ENCODE results near the gene EHD4.
A peak's percentile ranks its signal among the peaks of the same experiment; 100 is the strongest.

EHD4 gene

DNA sequence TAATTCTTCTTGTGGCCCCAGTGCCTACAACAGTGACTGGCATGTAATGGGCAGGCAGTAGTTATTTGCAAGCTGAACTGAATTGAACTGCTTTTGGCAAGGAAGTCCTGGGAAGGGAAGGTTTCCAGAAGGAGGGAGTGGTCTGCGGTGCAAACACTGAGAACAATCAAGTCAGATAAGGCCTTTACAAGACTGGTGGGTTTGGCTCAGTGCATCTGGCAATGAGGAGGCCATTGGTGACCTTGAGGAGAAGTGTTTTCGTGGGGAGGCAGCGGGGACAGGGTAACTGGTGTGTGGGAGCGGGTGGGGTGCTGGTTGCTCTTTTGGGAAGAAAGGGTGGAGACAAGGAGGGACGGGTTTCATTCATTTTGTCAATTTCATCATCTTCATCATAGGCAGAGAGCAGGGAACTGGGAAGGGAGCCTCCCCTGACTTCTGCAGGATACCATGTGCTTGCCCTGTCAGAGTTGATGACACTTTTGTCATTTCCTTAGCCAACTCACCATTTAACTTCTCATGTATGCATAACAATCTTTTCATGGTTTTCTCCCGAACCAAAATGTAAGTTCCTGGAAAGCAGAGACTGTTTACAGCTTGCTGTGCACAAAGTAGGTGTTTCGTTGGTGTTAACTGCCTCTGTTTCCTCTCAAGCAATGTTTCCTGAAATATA is 8.4 kb upstream of the EHD4 start:
- DNase-seq (ENCODE audit: low spot score): no peak

DNA sequence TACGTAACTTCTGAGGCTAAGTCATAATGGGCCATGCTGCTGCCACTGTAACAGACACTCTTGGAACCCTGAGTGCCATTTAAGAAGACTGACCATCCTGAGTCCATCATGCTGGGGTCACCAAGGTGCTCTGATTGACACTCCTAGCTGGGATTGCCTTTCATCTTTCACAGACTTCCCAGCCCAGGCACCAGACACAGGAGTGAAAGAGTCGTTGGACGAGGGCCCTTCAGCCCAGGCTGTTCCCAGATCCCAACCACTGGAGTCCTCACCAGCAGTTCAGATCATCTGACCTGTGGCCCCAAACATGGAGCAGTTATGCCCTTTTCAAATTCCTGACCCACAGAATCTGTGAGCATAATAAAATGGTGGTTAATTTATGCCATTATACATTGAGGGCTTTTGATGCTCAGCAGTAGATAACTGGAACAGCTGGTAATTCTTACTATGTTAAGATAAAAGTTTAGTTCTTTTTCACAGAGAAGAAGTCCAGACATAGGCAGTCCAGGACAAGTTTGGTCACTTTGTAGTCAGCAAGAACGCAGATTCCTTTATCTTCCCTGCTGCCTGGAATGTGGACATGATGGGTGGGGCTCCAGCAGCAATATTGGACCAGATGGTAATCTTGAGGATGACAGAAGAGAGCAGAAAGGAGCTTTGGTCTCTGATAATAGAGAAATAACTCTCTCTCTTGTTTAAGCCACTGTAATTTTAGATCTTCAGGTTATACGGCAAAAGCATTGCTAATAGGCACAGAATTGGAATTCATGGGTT is 7.3 kb upstream of the EHD4 start:
- DNase-seq (ENCODE audit: low spot score): no peak

DNA sequence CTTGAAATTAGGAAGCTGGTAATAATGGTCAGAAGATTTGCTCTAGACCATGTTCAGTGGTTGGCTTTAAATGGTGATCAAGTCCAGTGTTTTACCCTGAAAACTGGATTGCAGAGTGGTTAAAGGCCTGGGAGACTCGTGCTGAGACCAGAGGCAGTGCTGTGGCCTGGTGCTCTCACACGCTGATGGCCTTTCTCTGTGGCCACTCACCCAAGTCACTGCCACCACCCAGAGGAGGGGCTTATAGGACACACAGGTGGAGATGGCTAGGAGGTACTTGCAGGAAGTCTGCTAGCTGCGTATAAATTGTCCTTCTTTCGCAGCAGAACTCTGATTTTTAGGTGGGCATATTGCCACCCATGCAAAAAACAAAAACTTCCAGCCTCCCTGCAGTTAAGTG is 6.2 kb upstream of the EHD4 start:
- DNase-seq (ENCODE audit: low spot score): no peak

DNA sequence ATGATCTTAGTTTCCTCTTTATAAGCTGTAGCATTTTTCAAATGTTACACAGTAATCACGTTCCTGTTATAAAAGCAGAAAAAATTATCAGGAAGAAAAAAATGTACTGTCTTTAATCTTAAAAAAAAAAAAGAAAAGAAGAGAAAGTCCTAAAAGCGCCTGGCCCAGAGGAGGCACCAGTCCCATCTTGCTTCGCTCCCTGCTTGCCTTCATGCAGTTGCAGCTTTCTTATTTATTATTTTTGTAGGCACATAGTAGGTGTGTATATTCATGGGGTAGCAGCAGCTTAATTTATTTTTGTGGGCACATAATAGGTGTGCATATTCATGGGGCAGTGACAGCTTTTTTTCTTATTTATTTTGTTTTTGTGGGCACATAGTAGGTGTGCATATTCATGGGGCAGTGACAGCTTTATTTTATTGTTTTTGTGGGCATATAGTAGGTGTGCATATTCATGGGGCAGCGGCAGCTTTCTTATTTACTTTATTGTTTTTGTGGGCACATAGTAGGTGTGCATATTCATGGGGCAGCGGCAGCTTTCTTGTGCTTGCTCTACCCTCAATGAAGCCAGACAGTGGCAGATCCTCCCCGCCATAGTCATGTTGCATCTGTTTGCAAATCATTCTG is 5.5 kb upstream of the EHD4 start:
- DNase-seq (ENCODE audit: low spot score): no peak

DNA sequence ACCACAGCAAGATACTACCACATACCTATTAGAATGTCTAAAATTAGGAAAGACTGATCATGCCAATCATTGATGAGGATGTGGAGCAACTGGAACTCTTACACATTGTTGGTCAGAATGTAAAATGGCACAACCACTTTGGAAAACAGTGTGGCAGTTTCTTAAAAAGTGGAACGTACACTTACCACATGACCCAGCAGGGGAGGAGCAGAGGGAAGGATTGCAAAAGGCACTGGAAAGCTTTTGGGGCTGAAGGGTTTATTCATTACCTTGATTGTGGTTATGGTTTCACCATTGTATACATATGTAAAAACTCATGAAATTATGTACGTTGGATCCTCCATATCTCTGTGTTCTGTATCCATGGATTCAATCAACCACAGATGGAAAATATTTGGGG is 3.3 kb upstream of the EHD4 start:
- DNase-seq (ENCODE audit: low spot score): no peak

DNA sequence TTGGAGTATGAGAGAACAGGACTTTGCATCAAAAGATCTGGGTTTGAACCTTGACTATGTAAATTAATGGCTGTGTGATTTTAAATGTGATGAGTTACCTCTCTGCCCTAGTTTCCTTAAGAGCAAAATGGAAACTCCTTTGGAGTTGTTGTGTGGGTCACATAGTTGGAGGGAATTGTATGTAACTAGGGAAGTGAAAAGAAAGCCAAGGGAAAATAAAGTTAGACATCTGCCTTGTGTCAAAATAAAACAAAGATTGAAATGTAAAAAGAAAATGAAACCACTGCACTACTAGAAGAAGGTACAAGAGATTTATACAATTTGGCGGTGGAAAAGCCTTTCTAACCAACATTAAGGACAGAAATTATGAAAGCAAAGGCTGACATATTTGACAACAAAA is 1.7 kb upstream of the EHD4 start:
- no peak for DNase-seq (ENCODE audit: low spot score)

DNA sequence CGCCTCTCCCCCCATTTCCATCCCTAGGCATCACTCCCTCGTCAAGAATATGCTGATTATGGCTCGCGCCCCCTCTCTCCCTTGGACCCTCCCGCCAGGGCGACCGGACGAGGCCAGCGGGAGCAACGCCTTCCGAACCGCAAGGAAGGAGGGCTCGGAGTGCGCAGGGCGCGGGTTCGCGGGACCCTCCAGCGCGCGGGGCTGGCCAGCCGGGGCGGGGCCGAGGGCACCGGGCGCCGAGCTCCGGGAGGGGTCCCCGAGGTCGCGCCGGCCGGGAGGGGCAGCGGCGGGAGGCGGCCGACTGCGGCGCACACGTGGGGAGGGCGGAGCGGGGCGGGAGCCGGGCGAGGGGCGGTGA is 483 bp downstream of the EHD4 start:
- DNase-seq (ENCODE audit: low spot score): peak; percentile 60

DNA sequence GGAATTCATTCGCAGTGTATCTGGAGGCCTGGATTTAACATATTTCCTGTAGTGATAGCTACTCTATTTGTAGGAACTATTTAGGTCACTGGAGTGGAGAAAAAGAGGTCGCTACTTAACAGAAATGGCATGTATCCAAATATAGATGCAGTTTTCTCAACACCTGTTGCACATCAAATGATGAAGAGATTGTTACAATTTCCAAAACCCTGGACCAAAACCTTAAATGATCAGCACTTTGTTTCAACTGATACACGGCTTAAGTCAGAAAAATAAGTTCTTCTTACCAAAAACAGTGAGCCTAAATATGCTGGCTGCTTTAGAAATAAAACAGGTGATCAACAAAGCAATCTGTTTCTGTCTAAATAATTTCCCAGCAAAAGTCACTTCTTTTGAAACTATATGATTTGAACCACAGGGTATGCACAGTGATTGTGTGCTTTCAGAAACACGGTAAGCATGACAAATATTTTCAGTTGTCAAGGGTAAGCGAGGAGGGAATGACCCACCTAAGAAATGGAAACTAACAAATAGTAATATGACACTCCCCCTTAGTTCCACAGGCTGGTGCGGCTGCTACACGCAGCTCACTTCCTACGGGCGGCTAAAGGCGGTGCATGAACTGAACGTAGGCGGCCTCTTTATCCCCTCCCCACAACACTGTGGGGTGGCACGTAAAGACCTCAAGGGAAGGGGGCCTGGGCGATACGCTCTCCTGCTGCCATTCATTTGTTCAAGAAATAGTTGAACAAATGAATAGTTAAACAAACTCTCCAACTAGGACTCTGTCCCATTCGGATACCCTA is 1.1 kb downstream of the EHD4 start:
- DNase-seq (ENCODE audit: low spot score): peak; percentile 73

DNA sequence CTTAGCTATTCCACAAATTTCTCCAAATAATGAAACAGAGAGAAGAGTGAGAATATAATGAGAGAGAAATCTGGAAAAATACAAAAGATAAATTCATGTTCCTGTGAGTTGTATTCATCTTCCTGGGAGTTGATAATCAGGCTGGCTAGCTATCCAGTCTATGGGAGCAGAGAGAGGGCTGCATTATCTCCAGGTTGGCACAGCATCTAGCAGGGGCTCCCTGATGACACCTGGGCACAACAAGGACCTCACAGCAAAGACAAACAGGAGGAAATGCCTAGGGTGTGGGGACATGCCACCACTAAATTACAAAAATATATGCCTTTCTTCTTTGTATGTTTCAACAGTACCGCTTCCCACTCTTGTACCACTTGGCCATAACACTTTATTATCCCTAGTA is 1.9 kb downstream of the EHD4 start:
- no peak for DNase-seq (ENCODE audit: low spot score)

DNA sequence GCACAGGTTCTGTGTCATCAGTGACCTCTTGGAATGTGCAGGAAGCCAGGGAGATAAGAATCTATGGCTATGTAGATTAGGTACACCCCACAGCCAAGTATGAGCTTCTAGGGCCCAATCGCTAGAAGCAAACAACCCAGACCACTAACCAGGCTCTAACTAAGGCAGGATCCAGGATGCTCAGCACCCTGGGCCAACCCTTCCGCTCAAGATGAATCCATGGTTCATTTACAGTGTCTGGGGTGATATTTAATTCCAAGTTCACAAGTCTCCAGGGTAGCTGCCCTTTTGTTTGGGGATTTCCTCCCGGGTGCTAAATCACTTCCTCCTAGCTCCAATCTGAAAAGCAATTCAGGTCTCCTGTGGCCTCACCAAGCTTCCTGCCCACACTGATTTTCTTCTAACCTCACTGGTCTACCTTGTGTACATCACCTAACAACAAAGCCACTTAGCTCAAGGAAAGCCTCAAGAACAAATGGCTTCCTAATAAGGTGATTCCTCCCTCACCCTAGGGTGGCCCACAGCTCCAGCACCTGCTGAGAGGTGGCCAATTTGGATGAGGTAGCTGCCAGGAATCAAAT is 2.4 kb downstream of the EHD4 start:
- DNase-seq (ENCODE audit: low spot score): peak; percentile 21

DNA sequence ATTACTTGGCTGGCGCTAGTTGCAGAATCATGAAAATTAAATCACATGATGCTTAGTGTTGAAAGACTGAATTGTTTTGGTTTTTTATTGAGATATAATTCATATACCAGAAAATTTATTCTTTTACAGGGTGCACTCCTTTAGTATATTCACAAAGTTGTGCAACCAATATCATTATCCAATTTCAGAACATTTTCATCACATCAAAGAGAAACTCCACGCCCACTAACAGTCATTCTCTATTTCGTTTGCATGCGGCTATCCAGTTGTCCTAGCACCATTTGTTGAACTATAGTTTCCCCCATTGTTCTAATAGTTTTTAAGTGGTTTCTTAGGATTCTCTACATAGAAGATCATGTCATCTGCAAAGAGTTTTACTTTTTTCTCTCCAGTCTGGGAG is 3.7 kb downstream of the EHD4 start:
- DNase-seq (ENCODE audit: low spot score): no peak

DNA sequence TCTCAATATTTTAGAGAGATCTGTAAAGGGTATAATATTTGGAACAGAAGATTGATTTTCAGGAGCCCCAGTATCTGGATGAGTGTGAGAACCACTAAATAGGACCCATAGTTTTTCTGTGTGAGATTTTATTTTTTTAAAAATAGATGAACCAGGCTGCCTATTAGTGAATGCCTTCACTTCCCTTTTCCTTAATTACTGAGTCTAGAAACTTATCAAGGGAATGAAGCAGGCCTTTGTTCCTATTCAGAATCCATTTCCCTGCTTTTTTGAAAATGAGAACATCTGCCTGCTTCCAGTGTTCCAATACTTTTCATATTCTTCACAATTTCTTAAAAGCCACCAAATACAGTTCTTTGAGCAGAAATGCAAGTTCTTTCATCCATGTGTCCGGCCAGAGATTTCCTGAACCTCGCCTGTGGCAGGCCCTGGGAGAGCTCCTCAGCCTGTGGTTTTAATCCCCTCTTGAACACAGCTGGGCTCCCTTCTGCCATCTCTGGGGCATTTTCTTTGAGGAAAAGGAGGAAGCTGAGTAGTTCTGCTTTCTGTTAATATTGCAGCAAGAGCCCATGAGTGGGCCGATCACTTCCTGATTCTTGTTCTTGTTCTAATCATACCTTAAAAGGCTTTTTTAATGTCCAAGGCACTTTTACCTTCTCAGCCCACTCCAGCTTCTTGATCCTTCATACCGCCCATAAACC is 4.7 kb downstream of the EHD4 start:
- DNase-seq (ENCODE audit: low spot score): peak; percentile 77

DNA sequence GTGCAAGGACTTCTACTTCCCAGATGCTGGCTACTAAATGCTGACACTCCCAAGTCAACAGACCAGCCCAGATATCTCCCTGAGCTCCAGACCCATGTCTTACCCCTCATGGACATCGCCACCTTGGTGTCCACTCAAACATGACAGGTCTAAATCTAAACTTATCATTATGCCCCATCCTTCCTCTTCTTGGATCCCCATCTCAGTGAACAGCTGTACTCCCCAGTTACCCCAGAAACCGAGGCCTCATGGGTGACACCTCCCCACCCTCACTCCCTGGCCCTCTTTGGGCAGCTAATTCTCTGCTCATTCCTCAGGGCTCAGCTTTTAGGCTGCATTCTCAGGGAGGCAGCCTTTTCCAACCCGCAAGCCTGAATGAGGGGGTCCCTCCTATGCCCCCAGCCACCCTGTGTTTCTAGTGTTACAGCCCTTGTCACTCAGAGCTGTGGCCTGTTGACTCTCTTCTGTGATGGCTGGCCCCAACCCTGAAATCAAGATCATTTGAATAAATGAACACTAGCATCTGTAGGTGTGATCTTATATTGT is 5.4 kb downstream of the EHD4 start:
- peak; percentile 25 for DNase-seq (ENCODE audit: low spot score)

DNA sequence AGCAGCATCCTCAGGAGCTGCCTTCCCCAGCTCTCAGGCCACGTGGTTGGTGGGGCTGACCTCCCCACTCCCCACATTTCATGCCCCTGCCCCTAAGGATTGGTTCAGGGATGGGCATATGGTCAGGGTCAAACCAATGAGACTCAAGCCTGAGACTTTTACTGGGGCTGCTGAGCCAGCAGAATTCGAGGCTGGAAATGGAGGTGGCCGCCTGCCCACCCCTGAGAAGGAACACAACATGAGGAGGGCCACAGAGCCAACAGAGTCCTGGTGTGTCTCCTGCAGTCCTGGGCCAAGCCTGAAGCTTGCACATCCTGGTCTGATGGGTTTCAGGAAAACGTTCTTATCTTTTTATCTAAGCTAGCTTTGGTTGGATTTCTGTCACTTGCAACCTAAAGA is 5.9 kb downstream of the EHD4 start:
- DNase-seq (ENCODE audit: low spot score): no peak

DNA sequence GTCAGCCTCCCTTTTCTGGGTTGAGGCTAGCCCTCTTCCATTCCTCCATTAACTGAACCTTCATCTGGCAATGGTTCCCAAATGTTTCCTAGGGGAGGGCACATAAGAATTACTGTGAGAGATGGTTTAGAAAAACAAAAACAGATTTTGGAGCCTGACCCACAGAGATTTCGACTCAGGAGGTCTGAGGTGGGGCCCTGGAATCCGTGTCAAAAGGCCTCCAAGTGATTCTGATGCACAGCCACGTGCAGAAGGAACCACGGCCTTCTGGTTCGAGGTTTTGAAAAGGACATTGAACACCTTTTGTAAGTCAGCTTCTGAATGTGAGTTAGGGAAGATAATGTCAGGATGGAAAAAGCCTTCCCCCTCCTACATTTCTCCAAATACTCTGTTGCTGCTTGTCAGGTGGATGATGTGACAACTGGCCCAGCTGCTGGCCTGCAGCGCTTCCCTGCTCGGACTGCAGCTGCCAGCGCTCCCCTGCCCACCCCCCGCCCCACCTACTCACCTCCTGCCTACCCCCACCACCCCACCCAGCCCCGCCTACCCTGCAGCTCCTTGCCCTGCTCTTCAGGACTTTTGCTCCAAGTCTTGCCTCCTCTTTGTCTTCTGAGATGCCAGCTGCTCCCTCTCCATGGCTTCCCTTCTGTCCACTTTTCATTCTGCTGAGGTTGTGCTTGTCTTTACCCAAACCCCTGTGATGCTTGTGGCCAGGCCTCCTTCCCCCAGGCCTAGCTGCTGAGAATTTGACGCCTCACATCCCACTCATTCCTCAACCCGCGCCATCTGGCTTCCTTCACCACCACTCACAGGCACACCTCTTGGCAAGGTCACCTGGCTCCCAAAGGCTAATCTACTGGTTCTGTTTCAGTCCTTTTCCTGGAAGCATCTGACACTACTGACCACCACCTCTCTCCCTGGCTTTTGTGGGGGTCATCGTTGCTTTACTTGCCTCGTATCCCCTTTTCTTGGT is 6.6 kb downstream of the EHD4 start:
- no peak for DNase-seq (ENCODE audit: low spot score)

DNA sequence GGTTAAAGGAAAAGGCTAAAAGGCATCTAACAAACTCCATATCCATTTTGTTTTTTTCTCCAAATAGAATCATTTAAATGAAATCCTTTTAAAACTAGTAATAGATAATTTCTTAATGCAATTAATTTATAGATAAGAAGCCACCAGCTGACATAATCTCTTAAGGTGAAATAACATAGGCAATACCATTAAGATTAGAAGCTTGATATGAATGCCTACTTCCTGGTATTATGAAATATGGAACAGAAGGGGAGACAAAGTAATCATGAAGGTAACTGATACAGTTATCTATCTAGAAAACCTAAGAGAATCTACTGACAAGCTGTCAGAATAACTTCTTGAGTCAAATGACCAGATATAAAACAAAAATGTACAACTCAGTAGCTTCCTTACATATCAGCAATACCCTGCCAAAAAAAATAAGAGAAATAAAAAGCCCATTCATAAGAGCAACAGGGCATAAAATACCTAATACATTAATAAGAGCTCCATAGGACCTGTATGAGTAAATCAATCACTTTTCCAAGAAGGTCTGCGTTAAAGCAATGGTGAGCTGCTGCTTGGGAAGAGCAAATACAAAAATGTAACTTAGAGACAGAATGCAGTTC is 10.7 kb downstream of the EHD4 start:
- DNase-seq (ENCODE audit: low spot score): no peak

DNA sequence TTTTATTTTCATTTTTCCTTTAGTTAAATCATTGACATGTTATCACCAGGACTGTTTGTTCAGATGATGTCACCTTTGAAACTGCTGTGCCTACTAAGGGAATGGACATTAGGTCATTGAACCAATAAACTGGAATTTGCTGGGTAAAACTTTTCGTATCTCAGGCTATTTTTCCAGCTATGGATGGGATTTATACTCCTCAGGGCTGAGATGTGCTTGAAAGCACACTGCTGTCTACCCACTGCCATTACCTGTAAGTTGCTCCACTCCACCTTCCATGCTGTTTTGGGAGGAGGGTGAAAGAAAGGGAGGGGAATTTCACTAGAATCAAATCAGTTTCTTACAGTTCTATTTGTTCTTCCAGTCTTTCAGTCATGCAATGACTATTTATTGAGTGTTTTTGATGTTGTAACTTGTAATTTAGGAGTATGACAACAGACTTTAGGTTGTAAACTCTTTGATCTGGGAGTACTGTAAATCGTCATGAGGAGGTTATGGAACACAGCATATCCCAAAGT is 11.3 kb downstream of the EHD4 start:
- no peak for DNase-seq (ENCODE audit: low spot score)

DNA sequence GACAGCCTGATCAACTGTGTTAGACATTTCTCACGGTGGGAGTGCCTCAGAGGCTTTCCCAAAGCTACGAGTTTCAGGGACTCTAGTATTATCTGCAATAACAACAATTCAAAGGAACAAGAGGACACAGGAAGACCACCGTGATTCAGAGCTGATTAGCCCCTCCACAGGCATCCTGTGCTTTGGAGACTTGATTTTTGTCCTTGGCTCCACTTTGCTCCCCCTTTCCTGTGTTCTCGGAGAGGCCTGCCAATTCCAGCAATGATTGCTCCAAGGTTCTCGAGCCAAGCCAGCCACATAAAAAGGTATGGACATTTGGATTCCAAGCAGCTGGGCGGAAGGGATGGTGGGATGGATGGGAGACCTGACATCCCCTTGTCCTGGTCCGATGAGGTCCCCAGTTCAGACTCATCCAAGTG is 14.3 kb downstream of the EHD4 start:
- no peak for DNase-seq (ENCODE audit: low spot score)
